OCI-LY1 (cell line): ENCODE results near the gene TOR1B.
"Not testable (repeated sequence)": the region's sequence is repeated elsewhere in the genome, so short reads cannot be mapped to it uniquely, and the experiment has no call there.

Experiments
- H2AFZ ChIP-seq: fragments of 200-600 bp; sonication (generic), shearing (Covaris generic); 2 replicates; pipeline ENCODE4 v1.6.0; 2014; ENCODE audit warnings: antibody characterized with exemption, mild to moderate bottlenecking, low read length
- H3F3A ChIP-seq: fragments of 200-600 bp; sonication (generic), shearing (Covaris generic); 2 replicates; pipeline ENCODE4 v1.6.0; 2014; ENCODE audit warnings: mild to moderate bottlenecking, antibody characterized with exemption, low read length, moderate library complexity; ENCODE audit not compliant: insufficient read depth
- H3K27ac ChIP-seq: fragments of 200-600 bp; sonication (generic); 2 replicates; pipeline ENCODE4 v1.5.1; 2014; ENCODE audit warnings: low read length, mixed run types, mild to moderate bottlenecking, low read depth; ENCODE audit not compliant: poor library complexity, severe bottlenecking
- H3K27me3 ChIP-seq: fragments of 200-600 bp; sonication (generic); 2 replicates; pipeline ENCODE4 v1.6.0; 2014; ENCODE audit warnings: antibody characterized with exemption, mild to moderate bottlenecking, low read length, moderate library complexity; ENCODE audit not compliant: insufficient read depth
- H3K36me3 ChIP-seq: fragments of 200-600 bp; sonication (generic); 2 replicates; pipeline ENCODE4 v1.6.1; 2014; ENCODE audit warnings: mild to moderate bottlenecking, antibody characterized with exemption, low read length, moderate library complexity, mixed read lengths; ENCODE audit not compliant: insufficient read depth
- H3K4me1 ChIP-seq: fragments of 200-600 bp; sonication (generic); 2 replicates; pipeline ENCODE4 v1.5.1; 2014; ENCODE audit warnings: mild to moderate bottlenecking, low read length, moderate library complexity; ENCODE audit not compliant: insufficient read depth, severe bottlenecking
- H3K4me2 ChIP-seq: fragments of 200-600 bp; sonication (generic), shearing (Covaris generic); 2 replicates; pipeline ENCODE4 v1.6.1; 2014; ENCODE audit warnings: low read length
- H3K4me3 ChIP-seq: fragments of 200-600 bp; sonication (generic); 2 replicates; pipeline ENCODE4 v1.5.1; 2014; ENCODE audit warnings: low read length, low read depth, mild to moderate bottlenecking, mixed read lengths; ENCODE audit not compliant: poor library complexity, severe bottlenecking
- H3K79me2 ChIP-seq: fragments of 200-600 bp; shearing (Covaris generic); 2 replicates; pipeline ENCODE4 v1.6.1; 2016; ENCODE audit warnings: mixed run types, low read length, mixed read lengths; ENCODE audit not compliant: insufficient read depth
- H3K9ac ChIP-seq: fragments of 200-600 bp; sonication (generic), shearing (Covaris generic); 2 replicates; pipeline ENCODE4 v1.6.1; 2014; ENCODE audit warnings: mild to moderate bottlenecking, low read length, mixed read lengths
- H3K9me2 ChIP-seq: fragments of 200-600 bp; sonication (generic), shearing (Covaris generic); 2 replicates; pipeline ENCODE4 v1.6.1; 2014; ENCODE audit warnings: low read depth, mild to moderate bottlenecking, low read length, mixed read lengths
- H3K9me3 ChIP-seq: fragments of 200-600 bp; shearing (Covaris generic); 2 replicates; pipeline ENCODE4 v1.6.1; 2014; ENCODE audit warnings: low read length, mixed read lengths
- H4K20me1 ChIP-seq: fragments of 200-600 bp; sonication (generic), shearing (Covaris generic); 2 replicates; pipeline ENCODE4 v1.6.0; 2016; ENCODE audit warnings: mild to moderate bottlenecking, low read length; ENCODE audit not compliant: insufficient read depth
- EZH2 ChIP-seq: fragments of 200-600 bp; sonication (generic), shearing (Covaris generic); IDR thresholded peaks from 2 replicates; pipeline ENCODE4 v1.8.0; 2017; ENCODE audit warnings: borderline replicate concordance, mixed run types, mild to moderate bottlenecking, antibody characterized with exemption, low read length, moderate library complexity, mixed read lengths
- TF ChIP-seq, protein P1 (sequence below): fragments of 200-600 bp; sonication (generic), shearing (Covaris generic); IDR thresholded peaks from 2 replicates; pipeline ENCODE4 v1.5.1; 2017; ENCODE audit warnings: mild to moderate bottlenecking, antibody characterized with exemption, low read length, moderate library complexity, mixed read lengths

TOR1B gene

DNA sequence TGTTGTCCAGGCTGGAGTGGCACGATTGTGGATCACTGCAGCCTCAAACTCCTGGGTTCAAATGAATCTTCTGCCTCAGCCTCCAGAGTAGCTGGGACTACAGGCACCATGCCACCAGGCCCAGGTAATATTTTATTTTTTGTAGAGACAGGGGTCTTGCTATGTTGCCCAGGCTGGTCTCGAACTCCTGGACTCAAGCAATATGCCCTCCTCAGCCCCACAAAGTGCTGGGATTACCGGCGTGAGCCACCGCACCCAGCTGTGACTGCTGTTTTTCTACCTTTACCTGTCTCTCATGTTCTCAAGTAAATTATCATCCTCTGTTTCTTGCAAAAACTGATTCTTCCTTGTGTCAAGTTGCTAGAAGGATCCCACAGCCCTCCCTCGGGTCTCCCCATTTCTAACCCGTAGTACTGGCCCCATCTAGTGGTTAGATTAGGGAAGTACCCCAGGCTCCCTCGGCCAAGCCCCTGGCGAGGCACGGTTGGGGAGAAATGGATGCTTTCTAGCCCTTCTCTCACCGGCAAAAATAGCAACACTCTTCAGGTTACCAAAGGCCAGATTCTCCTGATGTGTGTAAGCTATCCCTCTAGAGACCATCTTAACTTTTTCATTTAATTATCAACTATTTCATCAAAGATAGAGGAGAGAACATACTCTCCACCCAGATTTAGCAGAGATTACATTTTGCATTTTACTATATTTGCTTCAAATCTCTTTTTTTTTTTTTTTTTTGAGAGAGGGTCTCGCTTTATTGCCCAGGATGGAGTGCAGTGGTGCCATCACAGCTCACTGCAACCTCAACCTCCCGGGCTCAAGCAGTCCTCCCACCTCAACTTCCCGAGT, 19.2 kb upstream of the TOR1B start:
- Histone ChIP-seq H4K20me1 (no peaks in the 10 kb centered on the region), H3K4me1 (no peaks in the 10 kb centered on the region), H3K4me3 (no peak overlapping the region), H3K36me3 (no peaks in the 10 kb centered on the region), H3K9me3 (no peaks in the 10 kb centered on the region), H3K27me3 (0 out of 2 replicates have a peak, but pooled peaks cover 4% of the 10 kb centered on the region), H3K79me2 (no peaks in the 10 kb centered on the region), H3K9me2 (no peaks in the 10 kb centered on the region), H3F3A (no peaks in the 10 kb centered on the region), H2AFZ (no peak overlapping the region), H3K4me2 (no peak overlapping the region), H3K27ac (no peak overlapping the region), H3K9ac (no peak overlapping the region)
- TF ChIP-seq, protein P1, sequence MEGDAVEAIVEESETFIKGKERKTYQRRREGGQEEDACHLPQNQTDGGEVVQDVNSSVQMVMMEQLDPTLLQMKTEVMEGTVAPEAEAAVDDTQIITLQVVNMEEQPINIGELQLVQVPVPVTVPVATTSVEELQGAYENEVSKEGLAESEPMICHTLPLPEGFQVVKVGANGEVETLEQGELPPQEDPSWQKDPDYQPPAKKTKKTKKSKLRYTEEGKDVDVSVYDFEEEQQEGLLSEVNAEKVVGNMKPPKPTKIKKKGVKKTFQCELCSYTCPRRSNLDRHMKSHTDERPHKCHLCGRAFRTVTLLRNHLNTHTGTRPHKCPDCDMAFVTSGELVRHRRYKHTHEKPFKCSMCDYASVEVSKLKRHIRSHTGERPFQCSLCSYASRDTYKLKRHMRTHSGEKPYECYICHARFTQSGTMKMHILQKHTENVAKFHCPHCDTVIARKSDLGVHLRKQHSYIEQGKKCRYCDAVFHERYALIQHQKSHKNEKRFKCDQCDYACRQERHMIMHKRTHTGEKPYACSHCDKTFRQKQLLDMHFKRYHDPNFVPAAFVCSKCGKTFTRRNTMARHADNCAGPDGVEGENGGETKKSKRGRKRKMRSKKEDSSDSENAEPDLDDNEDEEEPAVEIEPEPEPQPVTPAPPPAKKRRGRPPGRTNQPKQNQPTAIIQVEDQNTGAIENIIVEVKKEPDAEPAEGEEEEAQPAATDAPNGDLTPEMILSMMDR: peak; percentile 88
- TF ChIP-seq EZH2: no peak

DNA sequence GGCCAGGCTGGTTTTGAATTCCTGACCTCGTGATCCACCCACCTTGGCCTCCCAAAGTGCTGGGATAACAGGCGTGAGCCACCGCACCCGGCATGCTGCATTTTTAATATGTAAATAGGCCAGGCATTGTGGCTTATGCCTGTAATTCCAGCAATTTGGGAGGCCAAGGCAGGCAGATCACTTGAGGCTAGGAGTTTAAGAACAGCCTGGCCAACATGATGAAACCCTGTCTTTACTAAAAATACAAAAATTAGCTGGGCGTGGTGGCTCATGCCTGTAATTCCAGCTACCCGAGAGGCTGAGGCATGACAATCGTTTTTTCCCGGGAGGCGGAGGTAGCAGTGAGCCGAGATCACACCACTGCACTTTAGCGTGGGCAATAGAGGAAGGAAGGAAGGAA, 18.0 kb upstream of the TOR1B start:
- H3K4me2 ChIP-seq, H3K27ac ChIP-seq, H3F3A ChIP-seq, H2AFZ ChIP-seq, H3K27me3 ChIP-seq, H3K9me3 ChIP-seq, H3K4me1 ChIP-seq, H4K20me1 ChIP-seq, H3K79me2 ChIP-seq, H3K4me3 ChIP-seq, H3K36me3 ChIP-seq, H3K9me2 ChIP-seq, H3K9ac ChIP-seq: not testable (repeated sequence)

DNA sequence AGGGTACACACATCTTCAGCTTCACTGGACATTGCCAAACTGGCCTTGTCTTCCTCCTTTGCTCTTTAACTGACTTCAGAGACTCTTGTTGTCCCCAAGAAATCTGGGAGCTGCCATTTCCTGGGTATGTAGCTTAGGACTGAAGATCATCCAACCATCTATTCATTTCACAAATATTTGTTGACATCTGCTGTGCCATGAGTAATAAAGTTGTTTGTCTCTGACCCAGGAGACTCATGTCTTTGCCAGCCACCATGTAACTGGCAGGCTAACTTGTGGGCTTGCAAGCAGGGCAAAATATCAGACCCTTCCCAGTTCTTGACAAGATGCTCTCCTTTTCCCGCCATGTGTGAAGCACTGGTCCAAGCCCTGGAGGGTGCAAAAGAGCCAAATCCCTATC, 17.1 kb upstream of the TOR1B start:
- Histone ChIP-seq H2AFZ (no peak overlapping the region), H3K4me3 (no peak overlapping the region), H3K27ac (no peak overlapping the region), H3K36me3 (no peaks in the 10 kb centered on the region), H3K9ac (no peak overlapping the region), H3K9me3 (no peaks in the 10 kb centered on the region), H4K20me1 (no peaks in the 10 kb centered on the region), H3F3A (no peaks in the 10 kb centered on the region), H3K9me2 (no peaks in the 10 kb centered on the region), H3K4me2 (no peak overlapping the region), H3K27me3 (no peaks in the 10 kb centered on the region), H3K4me1 (no peaks in the 10 kb centered on the region), H3K79me2 (no peaks in the 10 kb centered on the region)
- TF ChIP-seq EZH2: no peak

DNA sequence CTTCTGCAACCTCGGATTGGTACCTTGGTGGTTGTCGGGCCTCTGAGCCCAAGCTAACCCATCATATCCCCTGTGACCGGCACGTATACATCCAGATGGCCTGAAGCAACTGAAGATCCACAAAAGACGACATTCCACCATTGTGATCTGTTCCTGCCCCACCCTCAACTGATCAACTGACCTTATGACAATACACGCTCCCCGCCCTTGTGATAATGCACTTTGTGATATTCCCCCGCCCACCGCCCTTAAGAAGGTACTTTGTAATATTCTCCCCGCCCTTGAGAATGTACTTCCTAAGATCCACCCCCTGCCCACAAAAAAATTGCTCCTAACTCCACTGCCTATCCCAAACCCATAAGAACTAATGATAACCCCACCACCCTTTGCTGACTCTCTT, 16.5 kb upstream of the TOR1B start:
- Histone ChIP-seq H3K4me3 (no peak overlapping the region), H3K4me1 (no peaks in the 10 kb centered on the region), H4K20me1 (no peaks in the 10 kb centered on the region), H3K9me2 (no peaks in the 10 kb centered on the region), H3F3A (no peaks in the 10 kb centered on the region), H3K4me2 (no peak overlapping the region), H3K9me3 (no peaks in the 10 kb centered on the region), H2AFZ (no peak overlapping the region), H3K27me3 (no peaks in the 10 kb centered on the region), H3K36me3 (no peaks in the 10 kb centered on the region), H3K79me2 (no peaks in the 10 kb centered on the region), H3K27ac (no peak overlapping the region), H3K9ac (no peak overlapping the region)
- no peak for TF ChIP-seq EZH2
- TF ChIP-seq, protein P1: no peak
